Stimulated activated CD8-positive, alpha-beta memory T cell treated with anti-CD3 and anti-CD28 coated beads, Interleukin-2, amount 100 ng/mL, for 1 hour (primary cell): Measurements from ENCODE around the gene SLC1A5.

Source experiments
- DNase-seq, 2 donors: peaks; one replicate each; pipeline ENCODE4 v3.0.0-alpha.2; 2020; ENCODE audit warnings: low read depth in 2 of 2

Gene SLC1A5

DNA sequence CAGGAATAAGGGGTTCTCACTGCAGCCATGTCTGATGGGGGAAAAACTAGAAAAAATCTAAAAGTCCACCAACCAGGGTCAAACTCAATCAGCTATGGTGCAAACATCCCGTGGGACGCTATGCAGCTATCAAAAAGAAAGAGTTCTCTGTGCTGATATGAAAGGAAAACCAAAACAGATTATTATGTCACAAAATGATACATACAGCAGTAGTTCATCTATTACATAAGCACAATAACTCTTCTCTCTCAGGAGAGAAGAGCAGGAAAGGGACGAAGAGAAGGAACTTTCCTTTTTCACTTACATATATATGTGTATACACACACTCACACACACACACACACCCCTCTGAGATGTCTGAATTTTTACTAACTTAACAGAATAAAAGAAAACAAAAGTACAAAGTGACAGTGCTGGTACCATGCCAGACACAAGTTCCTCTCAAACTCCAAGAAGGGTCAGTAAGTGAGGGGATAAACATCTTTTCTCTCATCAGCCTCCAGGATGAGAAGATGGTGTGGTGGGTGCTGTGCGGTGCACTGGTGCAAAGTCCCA, 45.4 kb downstream of the SLC1A5 start:
- DNase-seq = no peak

DNA sequence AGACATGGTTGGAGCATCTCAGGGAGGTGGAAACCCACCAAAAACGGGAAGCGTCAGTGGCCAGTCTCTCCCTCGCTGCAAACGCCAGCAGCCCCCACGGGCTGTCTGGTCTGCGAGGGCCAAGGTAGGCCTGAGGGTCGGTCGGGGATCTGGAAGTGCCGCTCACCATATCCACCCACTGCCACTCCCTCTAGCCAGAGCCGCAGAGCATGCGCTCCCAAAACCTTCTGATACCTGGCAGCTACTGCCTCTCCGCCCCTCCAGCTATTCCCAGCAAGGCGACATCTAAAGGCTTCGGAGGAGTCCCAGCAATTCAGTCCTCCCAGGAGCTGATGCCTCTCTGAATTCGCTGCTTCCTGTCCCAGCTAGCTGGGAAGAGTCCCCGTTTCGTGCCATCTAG, 46.9 kb downstream of the SLC1A5 start:
- DNase-seq = no peak

DNA sequence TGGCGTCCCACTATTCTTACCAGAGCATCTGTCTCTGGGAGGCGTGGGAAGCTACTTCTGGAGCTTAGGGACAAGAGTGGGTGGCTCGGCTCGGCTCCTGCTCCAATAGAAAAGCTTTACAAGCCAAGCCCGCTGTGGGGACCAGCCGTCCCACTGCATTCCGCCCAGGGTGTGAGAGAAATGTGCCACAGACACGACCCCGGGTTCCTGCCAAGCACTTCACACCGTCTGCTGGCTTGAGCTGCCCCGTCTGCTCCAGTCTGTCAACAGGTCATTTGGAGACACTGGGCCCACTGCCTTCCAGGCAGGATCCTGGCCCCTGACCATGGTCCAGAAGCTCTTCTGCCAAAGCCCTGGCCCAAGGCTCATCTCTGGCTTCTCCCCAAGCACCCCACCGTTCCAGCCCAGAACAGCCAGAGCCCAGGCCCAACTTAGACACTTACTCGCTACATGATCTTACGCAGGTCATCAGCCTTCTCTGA, 49.1 kb downstream of the SLC1A5 start:
- DNase-seq = no peak

DNA sequence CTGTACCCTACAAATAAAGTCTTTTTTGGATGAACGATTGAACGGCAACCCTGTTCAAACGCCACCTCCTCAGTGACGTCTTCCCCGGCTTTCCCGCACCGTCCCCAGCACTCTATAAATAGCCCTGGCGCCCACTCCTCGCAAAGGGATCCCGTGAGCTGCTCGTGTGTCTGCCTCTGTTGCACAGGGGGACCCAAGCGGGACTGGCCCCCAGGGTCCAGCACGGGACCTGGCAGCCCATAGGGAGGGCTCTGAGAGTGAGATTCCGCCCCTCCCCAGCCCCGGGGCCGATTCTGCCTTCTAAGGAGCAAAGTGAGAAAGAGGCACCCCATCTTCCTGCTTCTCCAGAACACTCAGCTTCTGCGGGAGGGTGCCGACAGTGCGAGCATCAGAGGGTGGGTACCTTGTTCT, 50.6 kb downstream of the SLC1A5 start:
- no peak for DNase-seq

DNA sequence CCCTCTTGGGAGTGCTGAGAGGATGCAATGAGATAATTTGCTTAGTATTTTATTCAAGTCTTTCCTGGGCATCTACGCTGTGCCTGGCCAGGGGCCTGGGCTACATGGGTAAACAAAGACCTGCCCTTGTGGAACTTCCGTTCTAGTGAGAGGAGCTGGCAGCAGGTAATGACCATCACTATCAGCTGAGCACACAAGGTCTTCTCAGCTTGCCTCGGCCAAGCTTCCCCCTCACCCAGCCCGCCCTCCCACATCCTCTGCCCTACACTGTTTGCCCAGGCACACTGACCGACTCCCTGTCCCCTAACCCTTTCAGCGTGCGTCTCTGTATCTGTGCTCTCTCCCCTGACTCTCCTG, 51.1 kb downstream of the SLC1A5 start:
- no peak for DNase-seq

DNA sequence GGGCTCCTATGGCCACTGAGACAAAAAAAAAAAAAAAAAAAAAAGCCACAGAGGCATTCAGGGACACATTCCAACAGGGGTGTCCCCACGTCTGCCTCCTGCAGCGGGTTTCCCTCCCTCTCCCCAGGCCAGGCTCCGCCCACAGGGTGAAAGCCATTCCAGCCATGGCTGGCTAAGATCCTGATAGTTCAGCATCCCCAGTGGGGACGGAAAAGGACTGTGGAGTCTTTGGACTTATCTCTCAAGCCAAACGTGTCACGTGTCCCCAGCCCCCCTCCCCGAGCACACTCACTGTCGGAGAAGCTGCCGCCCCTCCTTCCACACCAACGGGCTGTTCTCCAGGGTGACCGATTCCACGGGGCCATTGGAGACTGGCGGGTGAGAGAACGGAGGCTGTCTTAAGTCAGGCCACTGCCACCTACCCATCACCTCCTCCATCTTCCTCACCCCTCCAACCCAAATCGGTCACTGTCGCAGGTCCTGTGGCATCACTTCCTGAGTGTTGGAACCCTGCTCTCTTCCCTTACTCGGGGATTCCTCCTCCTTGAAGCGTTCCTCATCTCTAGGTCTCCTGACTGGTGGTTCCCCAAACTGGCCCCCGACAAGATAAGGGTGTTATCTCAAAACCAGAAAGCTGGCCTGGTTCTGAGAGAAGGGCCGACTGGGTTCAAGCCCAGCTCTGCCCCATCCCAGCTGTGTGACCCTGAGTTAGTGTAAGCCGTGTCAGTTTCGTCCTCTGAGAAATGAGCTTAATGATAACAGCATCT, 51.7 kb downstream of the SLC1A5 start:
- DNase-seq = no peak

DNA sequence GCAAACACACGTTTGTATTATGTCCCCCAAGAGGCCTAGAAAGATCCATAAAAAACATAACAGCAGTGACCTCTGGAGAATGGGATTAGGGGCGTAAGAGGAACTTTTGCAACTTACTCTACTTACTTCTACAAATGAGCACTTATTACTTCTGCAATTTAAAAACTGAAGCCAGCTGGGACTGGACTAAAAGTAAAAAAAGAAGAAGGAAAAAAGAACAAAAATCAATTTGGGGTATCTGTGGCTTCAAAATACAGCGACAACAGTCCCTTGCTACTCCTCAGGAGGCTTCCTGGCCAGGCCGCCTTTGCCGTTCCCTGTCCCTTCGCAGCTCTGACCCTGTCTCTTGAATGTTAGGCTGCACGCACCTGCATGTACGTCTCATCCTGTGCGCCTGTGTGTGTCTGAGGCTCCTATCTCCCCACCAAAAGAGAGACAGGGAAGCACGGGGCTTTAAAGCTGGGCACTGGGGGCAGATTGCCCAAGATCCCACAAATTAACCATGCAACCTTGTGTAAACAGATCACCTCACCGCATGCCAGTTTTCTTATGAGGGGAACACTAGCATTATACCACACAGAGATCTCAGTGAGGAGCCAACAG, 54.6 kb downstream of the SLC1A5 start:
- DNase-seq = no peak

DNA sequence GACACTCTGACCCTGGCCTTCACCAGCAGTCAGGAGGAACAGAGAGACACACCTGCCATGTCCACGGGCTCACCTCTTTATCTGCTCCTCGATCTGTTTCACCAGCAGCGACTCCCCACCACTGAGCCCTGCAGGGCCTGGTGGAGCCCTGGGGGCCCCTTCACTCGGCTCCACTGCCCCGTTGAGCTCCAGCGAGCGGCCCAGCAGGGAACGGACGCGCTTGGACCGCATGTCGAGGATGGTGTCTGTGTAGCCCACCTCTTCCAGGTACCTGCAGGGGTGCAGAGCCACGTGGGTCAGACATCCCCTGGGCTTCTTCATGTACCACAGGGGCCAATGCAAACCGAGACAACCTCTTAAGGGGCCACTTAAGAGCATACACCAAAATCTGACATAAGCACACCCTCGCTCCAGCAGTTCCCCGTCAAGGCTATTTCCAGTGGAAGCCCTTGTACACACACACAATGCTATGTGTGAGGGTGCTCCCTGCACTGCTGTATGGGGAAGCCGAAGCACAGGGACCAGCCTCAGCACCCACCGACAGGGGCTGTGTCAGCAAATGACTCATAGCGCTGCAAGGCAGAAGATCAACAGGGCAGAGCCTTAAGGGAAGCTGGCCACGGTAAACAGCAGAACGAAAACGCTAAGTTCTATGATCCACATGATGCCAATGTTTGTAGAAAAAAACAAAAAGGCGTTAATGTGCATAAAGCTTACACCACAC, 55.3 kb downstream of the SLC1A5 start:
- no peak for DNase-seq

DNA sequence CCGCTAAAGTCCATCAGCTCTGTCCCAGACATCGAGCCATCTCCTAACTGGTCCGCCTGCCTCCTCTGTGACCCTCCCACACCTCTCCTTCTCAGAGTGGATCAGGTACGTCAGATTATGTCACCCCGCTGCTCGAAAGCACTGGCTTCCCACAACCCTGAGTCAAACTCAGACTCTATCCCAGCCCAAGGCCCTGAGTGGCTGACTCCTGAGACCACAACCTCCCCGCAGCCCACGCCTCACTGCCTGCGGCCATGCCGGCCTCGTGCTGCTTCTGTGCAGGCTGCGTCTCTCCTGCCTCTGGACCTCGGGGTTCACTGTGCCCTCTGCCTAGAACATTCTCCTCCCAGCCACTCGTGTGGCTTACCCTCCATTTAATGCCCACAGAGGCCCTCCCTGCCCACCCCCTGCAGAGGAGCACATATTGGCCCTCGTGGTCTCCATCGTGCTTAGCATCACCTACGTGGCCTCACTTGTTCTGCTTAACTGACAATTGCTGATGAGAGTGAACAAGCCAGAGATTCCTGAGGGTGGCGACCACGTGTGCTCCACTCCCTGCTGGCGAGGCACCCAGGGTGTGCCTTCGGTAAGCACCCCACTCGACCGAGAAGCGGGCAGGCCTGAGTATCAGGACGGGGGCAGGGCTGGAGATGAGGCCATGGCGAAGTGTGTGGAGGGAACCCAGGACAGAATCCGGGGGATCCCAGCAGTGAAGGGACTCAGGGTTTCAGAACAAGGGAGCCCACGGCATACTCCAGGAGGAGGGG, 56.0 kb downstream of the SLC1A5 start:
- no peak for DNase-seq

DNA sequence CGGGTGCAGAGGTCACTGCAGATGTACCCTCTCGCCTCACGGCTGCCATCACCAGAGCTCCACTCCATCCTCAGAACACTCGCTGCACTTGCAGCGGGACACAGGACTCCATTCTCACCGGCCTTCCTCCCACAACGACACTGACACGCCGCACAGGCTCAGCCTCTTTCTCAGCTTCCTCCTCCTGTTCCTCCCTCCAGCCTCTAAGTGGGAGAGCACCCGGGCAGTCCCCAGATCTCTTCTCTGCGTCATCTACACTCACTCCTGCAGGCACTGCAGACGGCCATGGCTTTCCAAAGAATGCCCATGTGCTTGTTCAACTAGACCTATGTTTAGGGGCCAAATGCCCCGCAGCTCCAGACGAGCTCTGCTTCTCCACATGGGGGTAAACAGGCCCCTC, 56.8 kb downstream of the SLC1A5 start:
- no peak for DNase-seq

DNA sequence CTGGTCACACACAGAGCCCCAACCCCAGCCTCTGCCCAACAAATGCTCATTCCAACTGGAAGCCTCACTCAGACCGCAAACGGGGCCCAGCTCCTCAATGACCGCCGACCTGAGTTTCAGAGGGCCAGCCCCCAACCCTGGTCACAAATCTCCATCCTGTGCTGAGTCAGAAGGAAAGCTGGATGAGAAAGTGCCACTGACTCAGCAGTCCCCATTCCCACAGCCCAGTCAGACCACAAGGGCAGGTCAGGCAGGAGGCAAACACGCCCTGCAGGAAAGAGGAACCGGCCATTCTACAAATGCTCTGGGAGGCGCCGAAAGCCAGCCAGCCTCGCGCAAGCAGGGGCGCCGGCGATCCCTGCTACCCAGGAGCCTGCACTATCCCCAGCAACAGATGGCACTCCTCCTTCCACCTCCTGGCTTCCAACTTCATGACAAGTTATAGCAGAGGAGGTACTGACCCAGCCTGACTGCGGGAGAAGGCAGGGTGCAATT, 57.3 kb downstream of the SLC1A5 start:
- DNase-seq = no peak

DNA sequence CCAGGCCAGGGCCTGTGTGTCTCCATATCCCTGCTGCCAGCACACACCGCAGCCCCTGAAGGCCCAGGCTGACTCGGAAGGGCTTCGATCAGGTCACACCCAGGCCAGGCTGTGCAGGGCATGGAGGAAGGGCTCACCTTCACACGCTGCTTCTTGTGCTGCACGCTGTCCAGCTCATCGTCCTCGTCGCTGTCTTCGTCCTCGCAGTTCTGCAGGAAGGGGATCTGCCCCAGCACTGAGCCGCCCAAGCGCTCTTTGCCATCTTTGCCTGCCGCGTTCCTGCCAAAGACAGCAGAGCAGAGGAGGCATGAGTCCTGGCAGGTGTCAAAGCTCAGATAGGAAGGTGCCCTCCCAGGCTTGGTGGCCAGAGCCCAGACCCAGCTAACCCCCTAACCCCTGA, 57.8 kb downstream of the SLC1A5 start:
- DNase-seq = no peak

DNA sequence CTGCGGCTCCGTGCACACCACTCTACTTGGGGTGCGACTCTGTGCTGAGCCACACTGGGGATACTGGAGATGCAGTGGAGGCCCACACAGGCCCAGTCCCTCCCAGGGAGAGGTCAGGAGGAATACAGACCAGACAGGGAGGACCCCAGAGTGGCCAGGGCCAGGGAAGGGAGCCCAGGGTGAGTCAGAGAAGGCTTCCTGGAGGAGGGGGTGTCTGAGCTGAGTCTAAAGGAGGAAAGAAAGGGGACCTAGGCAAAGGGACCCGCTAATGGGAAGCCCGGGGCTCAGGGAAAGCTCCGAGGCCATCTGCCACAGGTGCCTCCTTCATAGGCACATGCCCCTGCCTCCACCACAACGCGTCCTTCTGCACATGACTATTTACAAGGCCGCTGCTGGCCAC, 58.2 kb downstream of the SLC1A5 start:
- no peak for DNase-seq

DNA sequence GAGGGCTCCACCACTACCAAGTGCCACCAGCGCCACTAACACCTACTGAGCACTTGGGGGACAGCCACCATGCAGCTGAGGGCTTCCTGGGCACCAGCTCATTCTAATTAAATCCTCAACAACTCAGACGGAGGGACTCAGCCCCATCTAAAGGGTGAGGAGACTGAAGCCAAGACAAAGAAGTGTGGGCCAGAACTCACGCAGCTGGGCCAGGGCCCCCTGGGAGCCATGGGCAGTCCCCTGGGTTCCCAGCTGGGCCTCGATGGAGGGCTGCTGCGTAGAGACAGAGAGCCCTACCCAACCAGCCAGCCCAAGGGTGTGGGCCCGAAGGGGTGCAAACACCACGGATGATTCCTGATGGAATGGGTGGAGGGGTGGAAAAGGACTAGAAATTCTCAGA, 58.7 kb downstream of the SLC1A5 start:
- no peak for DNase-seq

DNA sequence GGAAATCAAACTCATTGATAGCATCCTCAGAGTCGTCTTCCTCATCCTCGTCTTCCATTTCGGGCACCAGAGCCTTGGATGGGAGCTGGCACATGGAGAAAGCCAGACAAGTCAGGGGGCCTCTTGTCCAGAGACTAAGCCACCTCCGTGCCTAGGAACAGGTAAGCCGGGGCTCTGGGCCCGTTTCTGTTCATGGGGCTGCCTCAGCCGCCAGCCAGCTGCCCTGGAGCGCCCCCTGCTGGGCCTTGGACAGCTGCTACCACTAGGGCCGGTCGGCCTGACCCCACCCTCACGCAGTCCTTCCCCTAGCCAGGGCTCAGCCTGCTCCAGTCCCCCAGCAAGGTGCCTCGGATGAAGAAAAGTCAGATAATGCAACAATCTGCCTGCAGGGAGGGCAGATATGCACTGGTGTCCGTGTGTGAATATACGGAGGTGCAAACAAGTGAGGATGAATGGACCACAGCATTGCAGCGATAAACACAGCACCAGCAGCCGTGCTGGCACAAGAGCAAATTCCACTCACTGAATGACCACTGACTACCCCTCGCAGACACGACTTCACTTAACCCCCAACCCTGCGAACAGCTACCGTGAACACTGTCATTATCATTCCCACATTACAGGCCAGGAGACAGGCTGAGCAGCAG, 59.6 kb downstream of the SLC1A5 start:
- peak; percentile 65 to 74 for DNase-seq

DNA sequence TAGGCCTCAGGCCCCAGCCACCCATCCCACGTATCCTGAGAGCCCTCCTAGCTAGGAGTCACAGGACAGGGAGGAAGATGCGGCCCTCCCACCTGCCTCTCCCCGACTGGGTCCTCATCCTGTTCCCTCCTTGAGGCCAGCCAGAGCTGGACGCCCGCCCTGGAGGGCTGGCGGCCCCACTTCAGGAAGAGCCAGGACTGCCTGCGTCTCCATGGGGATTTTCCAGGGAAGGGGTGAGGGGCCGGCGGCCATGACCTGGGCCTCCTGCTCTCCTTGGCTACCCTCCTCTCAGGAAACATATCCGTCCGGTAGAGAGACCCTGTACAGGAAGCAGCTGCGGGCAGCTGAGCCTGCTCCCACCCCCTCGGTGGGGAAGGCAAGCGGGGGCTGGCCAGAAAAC, 60.2 kb downstream of the SLC1A5 start:
- DNase-seq = no peak

DNA sequence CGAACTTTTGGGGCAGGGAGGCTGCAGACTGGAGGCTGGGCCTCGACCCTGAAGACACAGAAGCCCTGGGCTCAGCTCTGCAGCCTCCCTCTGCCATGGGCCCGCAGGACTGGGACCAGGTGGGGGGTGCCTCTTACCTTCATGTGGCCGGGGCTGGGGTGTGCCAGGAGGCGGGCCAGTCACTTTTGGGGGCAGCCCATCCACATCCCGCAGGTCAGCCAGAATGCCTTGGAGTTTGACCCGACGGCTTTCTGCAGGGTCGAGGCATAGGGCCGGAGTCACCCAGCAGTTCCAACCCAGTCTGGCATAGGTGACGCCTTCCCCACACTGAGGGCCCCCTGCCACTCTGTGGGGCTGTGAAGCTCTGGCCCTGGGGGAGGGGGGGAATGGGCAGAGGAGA, 60.6 kb downstream of the SLC1A5 start:
- no peak for DNase-seq

DNA sequence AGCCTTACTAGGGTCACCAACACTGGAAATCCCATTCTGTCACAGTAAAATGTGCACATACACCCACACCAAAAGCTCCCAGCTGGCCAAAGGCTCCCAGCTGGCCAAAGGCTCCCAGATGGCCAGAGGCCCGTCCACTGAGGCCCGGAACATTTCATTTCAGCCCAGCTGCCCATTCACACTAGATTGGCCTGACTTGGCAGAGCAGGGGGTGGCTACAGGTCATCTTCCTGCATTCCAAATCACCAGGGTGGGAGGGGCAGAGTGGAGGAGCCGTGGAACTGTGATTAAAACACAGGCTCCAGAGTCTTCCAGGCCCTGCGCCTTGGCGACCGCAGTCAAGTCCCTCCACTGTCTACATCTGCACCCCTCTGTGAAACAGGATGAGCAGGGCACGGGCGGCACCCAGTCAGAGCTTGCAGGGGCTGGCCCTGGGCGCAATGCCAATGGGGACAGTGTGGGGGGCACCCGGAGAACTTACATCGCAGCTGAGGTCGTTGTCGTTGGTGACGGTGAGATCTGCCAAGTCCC, 61.4 kb downstream of the SLC1A5 start:
- no peak for DNase-seq

DNA sequence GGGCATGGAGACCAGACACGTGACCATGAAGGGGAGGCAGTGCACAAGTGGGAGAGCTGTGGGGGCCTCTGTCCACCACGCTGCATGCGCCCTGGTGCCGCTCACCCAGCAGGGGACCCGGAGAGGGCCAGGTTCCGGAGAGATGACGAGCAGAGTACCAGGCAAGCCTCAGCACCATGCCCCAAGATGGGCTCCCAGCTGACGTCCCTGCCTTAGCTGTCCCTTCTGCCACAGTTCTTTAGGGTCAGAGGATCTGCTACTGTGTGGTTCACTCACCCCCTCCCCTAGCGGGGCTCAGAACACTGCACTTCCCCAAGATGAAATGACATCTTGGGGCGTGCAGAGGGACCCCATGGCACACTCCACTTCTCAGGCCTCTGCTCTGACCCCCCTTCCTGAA, 61.8 kb downstream of the SLC1A5 start:
- DNase-seq = no peak

DNA sequence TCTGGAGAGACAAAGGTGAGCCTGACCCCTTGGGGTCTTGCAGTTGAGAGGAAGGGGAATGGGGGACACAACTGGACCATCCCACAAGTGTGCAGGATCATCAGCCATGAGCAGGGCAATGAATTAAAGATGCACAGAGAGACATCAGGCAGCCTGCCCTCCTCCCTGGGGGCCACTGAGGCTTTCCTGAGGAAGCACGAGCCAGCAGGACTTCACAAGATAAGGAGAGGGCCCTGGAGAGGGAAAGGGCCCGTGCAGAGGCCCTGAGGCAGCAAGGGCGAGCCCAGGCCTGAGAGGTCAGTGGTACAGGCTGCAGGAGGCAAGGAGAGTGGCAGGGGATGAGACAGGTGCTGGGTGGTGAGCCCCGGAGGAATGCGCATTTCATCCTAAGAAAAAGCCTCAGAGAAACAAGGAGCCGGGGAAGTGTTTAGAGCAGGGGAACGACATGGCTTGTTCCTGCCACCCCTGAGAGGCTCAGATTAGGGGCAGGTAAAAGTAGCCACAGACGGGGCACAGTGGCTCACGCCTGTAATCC, 62.5 kb downstream of the SLC1A5 start:
- DNase-seq = no peak
